ENCODE measurements around the gene CRB2. TPM values are rescaled to one million over a fixed set of nuclear protein-coding genes. Genes with fewer than 3 reads are reported as not detected.

Gene CRB2
- total and polyA plus RNA-seq, 4 donors: 8.6 to 35.7 (median 13.9) TPM

DNA sequence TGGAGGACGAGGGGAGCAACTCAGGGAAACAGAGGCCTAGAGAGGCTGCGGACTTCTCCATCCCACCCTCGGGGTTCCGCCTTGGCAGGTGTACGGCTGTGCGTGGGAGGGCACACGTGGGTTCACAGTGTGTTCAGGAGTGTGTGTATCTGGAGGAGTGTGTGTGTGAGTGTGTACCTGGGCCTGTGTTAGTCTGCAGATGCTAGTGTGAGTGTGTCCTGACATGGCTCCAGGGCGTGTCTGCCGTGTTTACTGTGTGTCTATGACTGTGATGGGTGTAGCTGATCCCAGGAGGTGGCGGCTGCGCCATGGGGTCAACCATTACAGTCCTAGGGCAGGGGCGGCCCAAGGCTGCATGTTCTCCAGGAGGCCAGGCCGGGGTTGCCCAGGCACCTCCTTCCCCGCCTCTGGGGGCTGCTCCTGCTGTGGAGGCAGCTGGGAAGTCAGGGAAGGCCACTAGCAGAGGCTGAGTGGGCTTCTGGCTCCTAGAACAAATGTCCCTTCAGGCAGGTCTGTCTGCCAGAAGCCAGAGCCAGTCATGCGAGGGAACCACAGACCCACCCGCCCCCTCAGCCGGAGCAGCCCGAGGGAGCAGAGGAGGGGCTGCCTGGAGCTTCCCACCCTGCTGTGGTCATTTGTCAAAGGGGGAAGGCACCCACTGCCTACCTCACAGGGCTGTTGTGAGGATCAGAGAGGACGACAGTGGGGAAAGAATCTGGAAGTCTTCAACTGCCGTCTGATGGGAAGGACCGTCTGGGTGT is 21.4 kb downstream of the CRB2 start:
- DNase-seq (ENCODE audit: low read depth in 4 of 6, low spot score in 6 of 6): peak in 1 of 6 donors; percentile 44
- 79% methylated on average over 16 of the region's 21 CpGs for WGBS (ENCODE audit: insufficient coverage)
- H3K27ac ChIP-seq (ENCODE audit: low read depth, low read length): no peak overlapping the region
- peaks cover 84% of the 10 kb centered on the region for H3K36me3 ChIP-seq (ENCODE audit: control insufficient read depth, insufficient read depth, low read length)
- no peak overlapping the region for H3K4me3 ChIP-seq (ENCODE audit: low read depth, low read length)
- peaks cover 93% of the 10 kb centered on the region for H3K4me1 ChIP-seq (ENCODE audit: control insufficient read depth, insufficient read depth, low read length)
- no peaks in the 10 kb centered on the region for H3K9me3 ChIP-seq (ENCODE audit: control insufficient read depth, insufficient read depth, low read length)
- peaks cover 6% of the 10 kb centered on the region for H3K27me3 ChIP-seq (ENCODE audit: control insufficient read depth, insufficient read depth, low read length)

DNA sequence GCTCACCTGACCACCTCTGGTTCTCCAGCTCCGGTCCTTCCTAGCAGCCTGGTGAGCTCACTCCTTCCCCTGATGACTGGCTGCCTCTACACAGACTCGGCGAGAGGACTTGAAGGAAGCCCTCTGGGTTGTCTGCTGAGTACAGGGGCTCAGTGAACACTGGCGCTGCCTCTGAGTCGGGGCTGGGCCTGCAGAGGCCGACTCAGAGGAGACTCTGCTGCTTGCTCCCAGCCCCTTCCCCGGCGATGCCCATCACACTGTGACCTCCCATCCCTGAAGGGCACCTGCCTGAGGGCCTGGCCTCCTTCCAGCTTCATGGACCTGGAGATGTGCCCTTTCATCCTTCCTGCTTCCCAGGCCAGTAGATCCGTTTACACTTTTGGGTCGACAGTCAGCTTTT is 22.0 kb downstream of the CRB2 start:
- no peak overlapping the region for H3K27ac ChIP-seq (ENCODE audit: low read depth, low read length)
- DNase-seq (ENCODE audit: low read depth in 4 of 6, low spot score in 6 of 6): no peak
- H3K9me3 ChIP-seq (ENCODE audit: control insufficient read depth, insufficient read depth, low read length): no peaks in the 10 kb centered on the region
- 72% methylated on average over 8 of the region's 10 CpGs for WGBS (ENCODE audit: insufficient coverage)
- H3K4me1 ChIP-seq (ENCODE audit: control insufficient read depth, insufficient read depth, low read length): peaks cover 93% of the 10 kb centered on the region
- no peaks in the 10 kb centered on the region for H3K27me3 ChIP-seq (ENCODE audit: control insufficient read depth, insufficient read depth, low read length)
- H3K4me3 ChIP-seq (ENCODE audit: low read depth, low read length): no peak overlapping the region
- H3K36me3 ChIP-seq (ENCODE audit: control insufficient read depth, insufficient read depth, low read length): peaks cover 84% of the 10 kb centered on the region

DNA sequence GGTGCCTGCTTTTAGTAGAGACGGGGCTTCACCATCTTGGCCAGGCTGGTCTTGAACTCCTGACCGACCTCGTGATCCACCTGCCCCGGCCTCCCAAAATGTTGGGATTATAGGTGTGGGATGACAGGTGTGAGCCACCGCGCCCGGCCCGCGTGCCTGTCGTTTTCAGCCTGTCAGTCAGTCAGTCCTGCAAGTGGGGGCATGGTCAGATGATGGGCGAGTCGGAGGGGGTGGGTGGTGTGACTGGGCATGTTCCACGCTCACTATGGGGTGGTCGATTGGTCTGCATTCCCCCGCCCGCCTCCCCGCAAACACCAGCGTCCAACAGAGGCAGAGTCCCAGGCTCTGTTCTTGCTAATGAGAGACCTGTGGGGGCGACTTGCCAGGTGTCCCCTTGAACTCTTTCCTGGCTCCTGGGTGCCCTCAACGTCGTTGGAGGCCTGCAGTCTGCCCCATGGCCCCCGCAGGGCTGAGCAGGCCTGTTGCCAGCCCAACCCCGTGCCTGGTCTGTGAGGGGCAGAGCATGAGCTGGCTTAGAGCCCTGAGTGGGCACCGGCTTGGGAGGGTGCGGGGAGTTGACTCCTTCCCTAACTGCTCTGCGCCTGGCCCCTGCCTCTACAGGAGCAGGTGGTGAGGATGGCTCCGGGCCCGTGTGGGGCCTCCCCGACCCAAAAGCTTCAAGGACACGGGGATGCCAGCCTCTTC is 23.1 kb downstream of the CRB2 start:
- no peak overlapping the region for H3K27ac ChIP-seq (ENCODE audit: low read depth, low read length)
- WGBS (ENCODE audit: insufficient coverage): 66% methylated on average over 29 of the region's 30 CpGs
- no peaks in the 10 kb centered on the region for H3K27me3 ChIP-seq (ENCODE audit: control insufficient read depth, insufficient read depth, low read length)
- peaks cover 90% of the 10 kb centered on the region for H3K36me3 ChIP-seq (ENCODE audit: control insufficient read depth, insufficient read depth, low read length)
- DNase-seq (ENCODE audit: low read depth in 4 of 6, low spot score in 6 of 6): no peak
- H3K4me3 ChIP-seq (ENCODE audit: low read depth, low read length): no peak overlapping the region
- no peaks in the 10 kb centered on the region for H3K9me3 ChIP-seq (ENCODE audit: control insufficient read depth, insufficient read depth, low read length)
- H3K4me1 ChIP-seq (ENCODE audit: control insufficient read depth, insufficient read depth, low read length): peaks cover 99% of the 10 kb centered on the region

DNA sequence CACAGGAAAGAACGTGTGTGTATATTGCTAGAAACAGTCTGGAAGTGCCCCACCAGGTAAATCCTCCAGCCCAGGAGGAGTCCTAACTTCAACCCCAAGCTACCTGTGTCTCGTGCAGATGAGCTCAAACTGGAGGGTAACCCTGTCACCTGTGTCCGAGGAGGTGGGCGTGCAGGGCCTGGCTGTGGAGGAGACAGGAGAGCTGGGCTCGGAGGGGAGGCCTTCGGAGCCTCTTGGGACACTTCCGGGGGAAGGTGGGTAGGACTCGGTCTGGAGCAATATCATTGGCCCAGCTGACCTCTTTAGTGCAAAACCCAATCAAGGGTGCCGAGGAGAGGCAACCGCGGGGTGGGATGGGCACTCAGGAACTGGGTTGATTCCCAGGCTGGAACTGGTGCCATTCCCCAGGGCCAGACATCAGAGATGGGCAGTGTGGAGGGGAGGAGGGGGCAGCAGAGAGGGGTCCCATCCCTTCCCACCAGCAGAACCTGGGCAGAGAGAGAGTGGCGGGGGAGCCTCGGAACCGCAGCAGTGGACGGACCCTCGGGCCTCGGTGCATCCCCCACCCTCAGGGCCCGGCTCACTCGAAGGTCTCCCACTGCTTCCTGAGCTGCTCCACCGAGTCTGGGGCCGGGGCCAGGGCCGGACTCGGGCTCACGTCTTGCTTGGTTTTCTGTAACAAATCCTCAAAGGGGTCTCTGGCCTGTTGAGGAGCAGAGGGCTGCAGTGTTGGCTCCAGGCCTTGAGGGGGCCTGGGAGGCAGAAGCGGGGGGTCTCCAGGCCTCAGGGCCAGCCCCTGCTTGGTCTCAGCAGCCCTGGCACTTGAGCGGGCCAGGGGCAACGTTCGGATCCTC is 25.1 kb downstream of the CRB2 start:
- Histone ChIP-seq H3K4me3 (ENCODE audit: low read depth, low read length) (no peak overlapping the region), H3K27ac (ENCODE audit: low read depth, low read length) (no peak overlapping the region), H3K36me3 (ENCODE audit: control insufficient read depth, insufficient read depth, low read length) (peaks cover 72% of the 10 kb centered on the region), H3K4me1 (ENCODE audit: control insufficient read depth, insufficient read depth, low read length) (peaks cover 92% of the 10 kb centered on the region), H3K9me3 (ENCODE audit: control insufficient read depth, insufficient read depth, low read length) (no peaks in the 10 kb centered on the region), H3K27me3 (ENCODE audit: control insufficient read depth, insufficient read depth, low read length) (no peaks in the 10 kb centered on the region)
- no peak for DNase-seq (ENCODE audit: low read depth in 4 of 6, low spot score in 6 of 6)
- WGBS (ENCODE audit: insufficient coverage): 68% methylated on average over 25 of the region's 28 CpGs

DNA sequence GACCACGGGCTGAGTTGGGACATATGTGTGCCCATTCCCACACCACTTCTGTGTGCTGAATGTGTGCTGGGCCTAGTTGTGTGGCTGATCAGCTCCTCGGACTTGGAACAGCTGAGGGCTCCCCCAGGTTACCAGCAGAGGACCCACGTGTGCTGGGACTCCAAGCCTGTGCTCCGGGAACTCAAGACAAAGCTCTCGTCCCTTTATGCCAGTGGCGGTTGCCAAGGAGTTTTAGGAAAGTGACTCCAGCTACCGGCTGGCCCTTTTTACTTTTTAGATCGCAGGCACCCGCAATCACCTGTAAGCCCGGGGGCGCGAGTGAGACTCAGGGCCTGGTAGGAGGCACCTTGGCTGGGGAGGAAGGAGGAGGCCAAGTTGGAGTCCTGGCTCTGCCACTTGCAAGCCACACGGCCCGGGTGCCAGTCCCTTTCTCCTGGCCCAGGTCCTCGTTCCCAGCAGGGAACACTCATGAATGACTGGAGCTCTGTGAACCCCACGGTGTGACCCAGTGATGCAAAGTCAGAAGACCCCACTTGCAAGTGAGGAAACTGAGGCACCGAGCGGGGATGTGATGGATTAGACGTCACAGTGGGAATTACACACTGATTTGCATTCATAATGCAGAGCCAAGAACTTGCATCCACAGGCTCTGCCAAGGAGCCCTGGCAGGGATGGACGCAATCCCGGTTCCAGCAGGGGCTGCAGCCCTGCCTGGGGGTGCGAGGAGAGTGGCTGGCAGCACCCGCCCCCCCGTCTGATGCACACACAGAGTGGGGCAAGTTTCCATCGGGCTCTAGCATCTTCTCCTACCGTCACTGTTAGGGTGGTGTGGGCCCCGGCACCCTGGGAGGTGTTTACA is 26.9 kb downstream of the CRB2 start:
- 41% methylated on average over 27 of the region's 27 CpGs for WGBS (ENCODE audit: insufficient coverage)
- Histone ChIP-seq H3K4me3 (ENCODE audit: low read depth, low read length) (no peak overlapping the region), H3K4me1 (ENCODE audit: control insufficient read depth, insufficient read depth, low read length) (peaks cover 86% of the 10 kb centered on the region), H3K27ac (ENCODE audit: low read depth, low read length) (peak overlapping the region; percentile 88), H3K36me3 (ENCODE audit: control insufficient read depth, insufficient read depth, low read length) (peaks cover 57% of the 10 kb centered on the region), H3K27me3 (ENCODE audit: control insufficient read depth, insufficient read depth, low read length) (no peaks in the 10 kb centered on the region), H3K9me3 (ENCODE audit: control insufficient read depth, insufficient read depth, low read length) (no peaks in the 10 kb centered on the region)
- DNase-seq (ENCODE audit: low read depth in 4 of 6, low spot score in 6 of 6): peak in 2 of 6 donors; percentile 60 to 83

DNA sequence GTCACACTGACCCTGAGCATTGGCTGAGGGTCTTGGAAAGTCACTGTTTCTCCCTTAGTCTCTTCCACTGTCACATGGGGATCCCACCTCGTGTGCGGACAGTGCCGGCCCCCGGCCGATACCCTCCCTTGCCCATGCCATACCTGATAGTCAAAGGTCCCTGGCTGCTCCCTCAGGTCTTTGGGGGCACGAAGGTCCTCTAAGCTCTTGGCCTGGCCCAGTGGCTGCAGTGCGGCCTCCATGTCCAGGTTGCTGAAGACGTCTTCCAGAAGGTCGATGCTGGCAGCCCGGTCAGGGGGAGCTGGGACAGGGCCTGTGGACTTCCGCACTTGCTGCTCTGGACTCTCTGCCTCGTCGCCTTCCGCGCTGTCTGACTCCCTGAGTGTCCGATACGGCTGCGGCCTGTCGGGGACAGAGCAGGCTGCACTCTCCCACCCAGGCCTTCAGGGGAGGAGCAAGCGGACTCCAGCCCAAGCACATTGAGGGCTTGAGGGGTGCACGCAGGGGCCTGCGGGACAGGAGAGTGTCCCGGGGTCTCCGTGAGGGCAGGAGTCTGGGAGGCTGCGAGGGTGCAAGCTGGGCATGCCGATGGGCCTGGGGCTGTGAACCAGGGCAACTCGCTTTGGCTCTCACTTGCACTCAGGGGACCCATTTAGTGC is 27.6 kb downstream of the CRB2 start:
- Histone ChIP-seq H3K4me1 (ENCODE audit: control insufficient read depth, insufficient read depth, low read length) (peaks cover 82% of the 10 kb centered on the region), H3K9me3 (ENCODE audit: control insufficient read depth, insufficient read depth, low read length) (no peaks in the 10 kb centered on the region), H3K4me3 (ENCODE audit: low read depth, low read length) (no peak overlapping the region), H3K36me3 (ENCODE audit: control insufficient read depth, insufficient read depth, low read length) (peaks cover 53% of the 10 kb centered on the region), H3K27me3 (ENCODE audit: control insufficient read depth, insufficient read depth, low read length) (no peaks in the 10 kb centered on the region), H3K27ac (ENCODE audit: low read depth, low read length) (peak overlapping the region; percentile 88)
- WGBS (ENCODE audit: insufficient coverage): 75% methylated on average over 26 of the region's 27 CpGs
- DNase-seq (ENCODE audit: low read depth in 4 of 6, low spot score in 6 of 6): no peak

DNA sequence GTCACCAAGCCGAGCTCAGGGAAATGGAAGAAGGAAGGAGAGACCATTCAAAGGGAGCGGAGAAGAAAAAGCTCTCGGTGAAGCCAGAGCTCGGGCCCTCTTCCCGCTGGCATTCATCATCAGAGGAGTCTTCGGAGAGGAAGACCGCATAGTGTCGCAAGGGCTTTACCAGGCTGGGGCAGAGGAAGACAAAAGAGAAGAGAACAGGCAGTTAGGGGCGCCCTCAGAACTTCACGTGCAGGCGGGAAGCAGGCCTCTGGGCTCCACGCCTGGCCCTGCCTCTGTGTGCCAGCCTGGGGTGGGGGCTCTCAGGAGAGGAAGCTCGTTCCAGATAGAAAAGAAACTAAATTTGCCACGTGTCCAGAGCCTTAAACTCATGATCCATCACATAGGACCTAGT is 31.7 kb downstream of the CRB2 start:
- no peak for DNase-seq (ENCODE audit: low read depth in 4 of 6, low spot score in 6 of 6)
- Histone ChIP-seq H3K4me3 (ENCODE audit: low read depth, low read length) (no peak overlapping the region), H3K27ac (ENCODE audit: low read depth, low read length) (no peak overlapping the region), H3K4me1 (ENCODE audit: control insufficient read depth, insufficient read depth, low read length) (peaks cover 55% of the 10 kb centered on the region), H3K9me3 (ENCODE audit: control insufficient read depth, insufficient read depth, low read length) (no peaks in the 10 kb centered on the region), H3K27me3 (ENCODE audit: control insufficient read depth, insufficient read depth, low read length) (no peaks in the 10 kb centered on the region), H3K36me3 (ENCODE audit: control insufficient read depth, insufficient read depth, low read length) (peaks cover 28% of the 10 kb centered on the region)
- 26% methylated on average over 11 of the region's 14 CpGs for WGBS (ENCODE audit: insufficient coverage)

DNA sequence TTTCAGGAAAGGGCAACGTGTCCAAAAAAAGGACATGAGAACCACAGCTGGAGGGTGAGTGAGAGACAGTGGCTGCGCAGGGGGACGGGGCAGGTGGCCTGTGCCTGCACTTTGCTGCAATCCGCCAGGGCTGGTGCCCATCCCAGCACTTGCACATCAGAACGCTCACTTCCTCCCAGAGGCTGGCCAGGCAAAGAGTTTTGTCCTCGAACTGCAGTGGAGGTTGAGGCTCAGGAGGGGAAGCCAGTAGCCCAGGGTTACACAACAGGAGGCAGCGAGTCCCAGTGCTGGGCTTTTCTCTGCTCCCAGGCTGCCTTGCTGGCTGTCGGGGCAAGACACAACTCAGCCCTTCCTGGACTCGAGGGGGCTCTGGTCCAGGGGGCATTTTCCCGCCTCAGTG is 33.1 kb downstream of the CRB2 start:
- Histone ChIP-seq H3K4me1 (ENCODE audit: control insufficient read depth, insufficient read depth, low read length) (peaks cover 41% of the 10 kb centered on the region), H3K4me3 (ENCODE audit: low read depth, low read length) (no peak overlapping the region), H3K27me3 (ENCODE audit: control insufficient read depth, insufficient read depth, low read length) (no peaks in the 10 kb centered on the region), H3K36me3 (ENCODE audit: control insufficient read depth, insufficient read depth, low read length) (peaks cover 15% of the 10 kb centered on the region), H3K27ac (ENCODE audit: low read depth, low read length) (no peak overlapping the region), H3K9me3 (ENCODE audit: control insufficient read depth, insufficient read depth, low read length) (no peaks in the 10 kb centered on the region)
- WGBS (ENCODE audit: insufficient coverage): 61% methylated on average over 9 of the region's 10 CpGs
- no peak for DNase-seq (ENCODE audit: low read depth in 4 of 6, low spot score in 6 of 6)

Measured in spinal cord (tissue), 10 donors.